Measurements from ENCODE around the gene RHO.

The RHO gene

DNA sequence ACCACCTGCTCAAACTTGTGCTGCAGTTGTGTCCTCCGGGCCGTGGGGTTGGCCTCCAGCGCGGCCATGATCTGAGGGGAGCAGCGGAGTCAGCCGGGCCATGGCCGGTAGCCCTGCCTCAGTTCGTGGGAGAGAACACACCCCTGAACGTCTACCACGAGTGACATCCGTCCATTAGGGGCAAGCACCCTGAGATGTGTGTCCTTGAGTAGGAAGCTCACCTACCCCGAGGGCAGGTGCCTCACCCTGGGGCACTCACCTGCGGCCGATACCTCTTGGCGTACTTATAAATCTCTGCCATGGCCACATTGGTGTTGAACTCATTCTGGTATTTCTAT is 27.9 kb downstream of the RHO start:
- TF ChIP-seq, protein P1, sequence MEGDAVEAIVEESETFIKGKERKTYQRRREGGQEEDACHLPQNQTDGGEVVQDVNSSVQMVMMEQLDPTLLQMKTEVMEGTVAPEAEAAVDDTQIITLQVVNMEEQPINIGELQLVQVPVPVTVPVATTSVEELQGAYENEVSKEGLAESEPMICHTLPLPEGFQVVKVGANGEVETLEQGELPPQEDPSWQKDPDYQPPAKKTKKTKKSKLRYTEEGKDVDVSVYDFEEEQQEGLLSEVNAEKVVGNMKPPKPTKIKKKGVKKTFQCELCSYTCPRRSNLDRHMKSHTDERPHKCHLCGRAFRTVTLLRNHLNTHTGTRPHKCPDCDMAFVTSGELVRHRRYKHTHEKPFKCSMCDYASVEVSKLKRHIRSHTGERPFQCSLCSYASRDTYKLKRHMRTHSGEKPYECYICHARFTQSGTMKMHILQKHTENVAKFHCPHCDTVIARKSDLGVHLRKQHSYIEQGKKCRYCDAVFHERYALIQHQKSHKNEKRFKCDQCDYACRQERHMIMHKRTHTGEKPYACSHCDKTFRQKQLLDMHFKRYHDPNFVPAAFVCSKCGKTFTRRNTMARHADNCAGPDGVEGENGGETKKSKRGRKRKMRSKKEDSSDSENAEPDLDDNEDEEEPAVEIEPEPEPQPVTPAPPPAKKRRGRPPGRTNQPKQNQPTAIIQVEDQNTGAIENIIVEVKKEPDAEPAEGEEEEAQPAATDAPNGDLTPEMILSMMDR (IDR thresholded peaks at IDR 0.05; ENCODE audit: low read length) = no peak
- no peaks in the 10 kb centered on the region for H3K36me3 ChIP-seq (ENCODE audit: insufficient read depth, low read length)
- H3K9ac ChIP-seq (ENCODE audit: low read length) = no peak overlapping the region
- no peaks in the 10 kb centered on the region for H4K20me1 ChIP-seq (ENCODE audit: insufficient read depth, low read length)
- H3K27me3 ChIP-seq (ENCODE audit: insufficient read depth, low read length) = peaks cover 28% of the 10 kb centered on the region
- no peaks in the 10 kb centered on the region for H3K9me3 ChIP-seq (ENCODE audit: low read length)
- H3K9me2 ChIP-seq (ENCODE audit: low read depth, low read length) = no peaks in the 10 kb centered on the region
- no peak overlapping the region for H3K27ac ChIP-seq (ENCODE audit: low read depth, low read length, poor library complexity, severe bottlenecking)
- no peaks in the 10 kb centered on the region for H3F3A ChIP-seq (ENCODE audit: insufficient read depth, low read length)
- H3K79me2 ChIP-seq (ENCODE audit: insufficient read depth, low read length) = no peaks in the 10 kb centered on the region
- H3K4me3 ChIP-seq (ENCODE audit: low read depth, low read length, poor library complexity, severe bottlenecking) = no peak overlapping the region
- no peak overlapping the region for H2AFZ ChIP-seq (ENCODE audit: low read length)
- H3K4me1 ChIP-seq (ENCODE audit: insufficient read depth, low read length, severe bottlenecking) = peaks cover 16% of the 10 kb centered on the region
- no peak overlapping the region for H3K4me2 ChIP-seq (ENCODE audit: low read length)

DNA sequence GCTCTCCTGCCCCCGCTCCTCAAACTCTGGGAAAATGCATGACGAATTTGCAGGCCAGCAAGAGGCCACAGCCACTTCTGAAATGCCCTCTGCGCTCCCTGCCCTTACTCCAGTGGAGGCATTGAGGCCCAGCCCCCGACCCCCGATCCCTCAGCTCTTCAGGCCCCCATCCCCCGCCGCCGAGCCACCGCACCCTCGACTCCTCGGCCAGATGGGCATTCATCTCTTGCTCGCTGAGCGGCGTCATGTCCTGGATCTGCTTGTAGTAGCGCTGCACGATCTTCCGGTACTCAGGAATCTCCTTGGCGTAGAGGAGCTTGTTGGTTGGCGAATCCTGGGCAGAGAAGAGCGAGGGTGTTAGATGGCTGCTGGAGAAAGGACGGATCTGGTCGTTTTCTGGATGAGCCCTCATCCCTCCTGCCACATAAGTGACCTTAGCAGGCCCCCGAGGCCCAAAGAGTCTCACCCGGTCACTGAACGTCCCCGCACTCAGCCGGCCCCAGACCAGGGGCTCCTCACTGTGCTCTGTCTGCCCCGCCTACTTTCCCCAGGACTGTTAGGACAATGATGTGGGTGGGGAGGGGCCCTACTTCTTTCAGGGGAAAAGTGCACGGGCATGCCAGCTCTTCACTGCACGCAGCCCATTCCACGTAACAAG is 28.6 kb downstream of the RHO start:
- Histone ChIP-seq H3F3A (ENCODE audit: insufficient read depth, low read length) (no peaks in the 10 kb centered on the region), H3K27me3 (ENCODE audit: insufficient read depth, low read length) (peaks cover 28% of the 10 kb centered on the region), H3K9me3 (ENCODE audit: low read length) (no peaks in the 10 kb centered on the region), H3K36me3 (ENCODE audit: insufficient read depth, low read length) (no peaks in the 10 kb centered on the region), H4K20me1 (ENCODE audit: insufficient read depth, low read length) (no peaks in the 10 kb centered on the region), H2AFZ (ENCODE audit: low read length) (no peak overlapping the region), H3K4me1 (ENCODE audit: insufficient read depth, low read length, severe bottlenecking) (peaks cover 16% of the 10 kb centered on the region), H3K9me2 (ENCODE audit: low read depth, low read length) (no peaks in the 10 kb centered on the region), H3K79me2 (ENCODE audit: insufficient read depth, low read length) (no peaks in the 10 kb centered on the region), H3K9ac (ENCODE audit: low read length) (no peak overlapping the region), H3K4me3 (ENCODE audit: low read depth, low read length, poor library complexity, severe bottlenecking) (no peak overlapping the region), H3K4me2 (ENCODE audit: low read length) (no peak overlapping the region), H3K27ac (ENCODE audit: low read depth, low read length, poor library complexity, severe bottlenecking) (no peak overlapping the region)
- TF ChIP-seq, protein P1 (IDR thresholded peaks at IDR 0.05; ENCODE audit: low read length) = no peak
- no peak for TF ChIP-seq EZH2 (IDR thresholded peaks at IDR 0.05; ENCODE audit: borderline replicate concordance, low read length)

DNA sequence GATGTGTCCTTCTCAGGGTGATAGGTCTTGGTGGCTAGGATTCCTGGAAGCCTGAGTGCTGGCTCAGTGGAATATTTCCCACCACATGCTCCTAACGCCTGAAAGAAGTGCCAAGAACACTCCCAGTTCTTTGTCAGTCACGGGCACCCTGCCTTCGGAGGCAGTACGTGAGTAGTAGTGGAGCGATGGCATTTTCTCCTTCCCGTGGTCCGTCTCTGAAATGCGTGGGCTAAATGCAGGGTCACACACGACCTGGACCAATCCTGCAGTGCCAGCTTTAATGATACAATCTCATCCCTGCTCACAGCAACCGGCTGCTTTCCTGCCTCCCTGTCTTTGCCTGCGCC is 29.1 kb downstream of the RHO start:
- Histone ChIP-seq H2AFZ (ENCODE audit: low read length) (no peak overlapping the region), H3K9ac (ENCODE audit: low read length) (no peak overlapping the region), H3K27me3 (ENCODE audit: insufficient read depth, low read length) (peaks cover 27% of the 10 kb centered on the region), H3K9me2 (ENCODE audit: low read depth, low read length) (no peaks in the 10 kb centered on the region), H3K36me3 (ENCODE audit: insufficient read depth, low read length) (no peaks in the 10 kb centered on the region), H3K9me3 (ENCODE audit: low read length) (no peaks in the 10 kb centered on the region), H3K27ac (ENCODE audit: low read depth, low read length, poor library complexity, severe bottlenecking) (no peak overlapping the region), H3K4me2 (ENCODE audit: low read length) (no peak overlapping the region), H4K20me1 (ENCODE audit: insufficient read depth, low read length) (no peaks in the 10 kb centered on the region), H3K4me3 (ENCODE audit: low read depth, low read length, poor library complexity, severe bottlenecking) (no peak overlapping the region), H3F3A (ENCODE audit: insufficient read depth, low read length) (no peaks in the 10 kb centered on the region), H3K4me1 (ENCODE audit: insufficient read depth, low read length, severe bottlenecking) (peaks cover 16% of the 10 kb centered on the region), H3K79me2 (ENCODE audit: insufficient read depth, low read length) (no peaks in the 10 kb centered on the region)
- TF ChIP-seq EZH2 (IDR thresholded peaks at IDR 0.05; ENCODE audit: borderline replicate concordance, low read length) = no peak
- TF ChIP-seq, protein P1 (IDR thresholded peaks at IDR 0.05; ENCODE audit: low read length) = no peak
